ENCODE data around the gene CRELD1. TPM values are rescaled to one million over a fixed set of nuclear protein-coding genes. Genes with fewer than 3 reads are reported as not detected.

CRELD1 gene
- total and polyA plus RNA-seq, 2 donors (not counting 1 experiment from before 2014, with no cell fraction given): 46.8 to 47.6 TPM

- Histone ChIP-seq H3K9ac (ENCODE audit: low read length) (no peak overlapping the region), H3K79me2 (ENCODE audit: control insufficient read depth, insufficient read depth, low read length) (peaks cover 20% of the 10 kb centered on the region), H3K4me1 (ENCODE audit: control insufficient read depth in 2 of 2, insufficient read depth in 2 of 2, low read length in 2 of 2) (no peaks in the 10 kb centered on the region), H3K27me3 (replicated peaks in 1 of 4; ENCODE audit: control extremely low read depth in 1 of 4, control insufficient read depth in 3 of 4, insufficient read depth in 4 of 4, low read length in 3 of 4) (no peaks in the 10 kb centered on the region), H2AFZ (ENCODE audit: insufficient read depth, low read depth, low read length, poor library complexity, severe bottlenecking) (no peak overlapping the region), H4K20me1 (ENCODE audit: control insufficient read depth, insufficient read depth, low read length, poor library complexity, severe bottlenecking) (no peaks in the 10 kb centered on the region), H3K4me3 (ENCODE audit: control extremely low read depth in 1 of 5, extremely low read depth in 1 of 5, insufficient read depth in 1 of 5, low read depth in 2 of 5, low read length in 4 of 5) (no peak overlapping the region), H3K27ac (ENCODE audit: low read length in 2 of 2) (no peak overlapping the region), H3K9me3 (ENCODE audit: control extremely low read depth in 1 of 3, control insufficient read depth in 2 of 3, insufficient read depth in 1 of 3, low read length in 2 of 3) (no peaks in the 10 kb centered on the region), H3K36me3 (replicated peaks in 1 of 2; ENCODE audit: control extremely low read depth in 1 of 2, control insufficient read depth in 1 of 2, extremely low read depth in 1 of 2, insufficient read depth in 2 of 2, low read length in 1 of 2) (no peaks in the 10 kb centered on the region), H3K4me2 (replicated peaks; ENCODE audit: low read depth, low read length, poor library complexity, severe bottlenecking) (no peak overlapping the region)
- TF ChIP-seq EZH2 (IDR thresholded peaks at IDR 0.05; ENCODE audit: borderline replicate concordance, insufficient read depth, low read depth, low read length, poor library complexity, severe bottlenecking): no peak
- no peak for TF ChIP-seq CTCF (IDR thresholded peaks at IDR 0.05)
- Mint-ChIP-seq H3K9me3 (ENCODE audit: insufficient read depth) (no peaks in the 10 kb centered on the region), H3K27ac (no peak overlapping the region), H3K27me3 (peaks cover 4% of the 10 kb centered on the region), H3K4me1 (no peaks in the 10 kb centered on the region), H3K4me3 (no peak overlapping the region)
- WGBS (ENCODE audit: insufficient coverage): 31% methylated on average over 3 of the region's 4 CpGs
- POLR2A ChIA-PET: no interaction called here
- DNase-seq: no peak
- ATAC-seq (ENCODE audit: low read depth): no peak
- intact Hi-C loops (cut with micrococcal nuclease): no loop called here
- CTCF ChIA-PET: no interaction called here
Measured at GRCh38 chr3:9903238-9903624, 30.4 kb upstream of the CRELD1 start.

DNA sequence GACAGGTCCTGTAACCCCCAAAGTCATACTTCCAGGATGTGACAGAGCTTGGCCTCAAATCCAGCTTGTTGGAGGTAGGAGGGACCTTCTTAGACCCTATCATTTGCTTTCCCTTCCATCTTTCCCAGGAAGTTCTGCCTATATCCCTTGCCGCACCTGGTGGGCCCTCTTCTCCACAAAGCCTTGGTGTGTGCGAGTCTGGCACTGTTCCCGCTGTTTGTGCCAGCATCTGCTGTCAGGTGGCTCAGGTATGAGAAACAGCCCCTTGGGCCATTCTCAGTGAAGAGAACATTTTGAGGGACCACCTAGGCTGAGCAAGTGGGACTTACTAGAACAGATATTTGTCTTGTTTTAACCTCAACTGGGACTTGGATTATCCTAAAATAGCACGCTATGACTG, 29.7 kb upstream of the CRELD1 start:
- Histone ChIP-seq H3K36me3 (replicated peaks in 1 of 2; ENCODE audit: control extremely low read depth in 1 of 2, control insufficient read depth in 1 of 2, extremely low read depth in 1 of 2, insufficient read depth in 2 of 2, low read length in 1 of 2) (no peaks in the 10 kb centered on the region), H3K9ac (ENCODE audit: low read length) (no peak overlapping the region), H3K4me2 (replicated peaks; ENCODE audit: low read depth, low read length, poor library complexity, severe bottlenecking) (no peak overlapping the region), H3K79me2 (ENCODE audit: control insufficient read depth, insufficient read depth, low read length) (peaks cover 14% of the 10 kb centered on the region), H3K4me3 (ENCODE audit: control extremely low read depth in 1 of 5, extremely low read depth in 1 of 5, insufficient read depth in 1 of 5, low read depth in 2 of 5, low read length in 4 of 5) (no peak overlapping the region), H3K27me3 (replicated peaks in 1 of 4; ENCODE audit: control extremely low read depth in 1 of 4, control insufficient read depth in 3 of 4, insufficient read depth in 4 of 4, low read length in 3 of 4) (no peaks in the 10 kb centered on the region), H3K9me3 (ENCODE audit: control extremely low read depth in 1 of 3, control insufficient read depth in 2 of 3, insufficient read depth in 1 of 3, low read length in 2 of 3) (no peaks in the 10 kb centered on the region), H3K27ac (ENCODE audit: low read length in 2 of 2) (no peak overlapping the region), H4K20me1 (ENCODE audit: control insufficient read depth, insufficient read depth, low read length, poor library complexity, severe bottlenecking) (no peaks in the 10 kb centered on the region), H2AFZ (ENCODE audit: insufficient read depth, low read depth, low read length, poor library complexity, severe bottlenecking) (no peak overlapping the region), H3K4me1 (ENCODE audit: control insufficient read depth in 2 of 2, insufficient read depth in 2 of 2, low read length in 2 of 2) (no peaks in the 10 kb centered on the region)
- no peak for DNase-seq
- intact Hi-C loops (cut with micrococcal nuclease): no loop called here
- TF ChIP-seq CTCF (IDR thresholded peaks at IDR 0.05): no peak
- H3K4me3 Mint-ChIP-seq: no peak overlapping the region
- ChIA-PET POLR2A (no interaction called here), CTCF (no interaction called here)
- no peaks in the 10 kb centered on the region for H3K9me3 Mint-ChIP-seq (ENCODE audit: insufficient read depth)
- WGBS (ENCODE audit: insufficient coverage): 100% methylated on average over 3 of the region's 4 CpGs
- ATAC-seq (ENCODE audit: low read depth): no peak
- H3K4me1 Mint-ChIP-seq: no peaks in the 10 kb centered on the region
- H3K27me3 Mint-ChIP-seq: peaks cover 4% of the 10 kb centered on the region
- H3K27ac Mint-ChIP-seq: no peak overlapping the region

Measured in B cell (primary cell).